B cell (primary cell): ENCODE measurements around the gene FOXN1. TPM values are rescaled to one million over a fixed set of nuclear protein-coding genes. Genes with fewer than 3 reads are reported as not detected.

ENCODE experiments used
- ATAC-seq: fragments of 200-7000 bp; cut with Tn5 transposase; one replicate; pipeline ENCODE4 v1.10.0; 2021; ENCODE audit warnings: low read depth, mild to moderate bottlenecking, moderate number of reproducible peaks, moderate library complexity
- CTCF ChIA-PET: fragments of 350-600 bp; sonication (Branson Sonifier 250); formaldehyde crosslinking; loops from one replicate; lab custom pipeline; 2021; ENCODE audit warnings: antibody characterized with exemption, inconsistent platforms; lab: Charles Lee
- POLR2A ChIA-PET: fragments of 350-600 bp; sonication (Branson Sonifier 250); formaldehyde crosslinking; loops from one replicate; lab custom pipeline; 2021; ENCODE audit warnings: antibody characterized with exemption; lab: Charles Lee
- DNase-seq: peaks from one replicate; pipeline ENCODE4 v3.0.0; 2013
- H2AFZ ChIP-seq: 2 replicates; pipeline ENCODE4 v1.6.1; 2012; ENCODE audit warnings: mild to moderate bottlenecking, low read depth, low read length; ENCODE audit not compliant: insufficient read depth, poor library complexity, severe bottlenecking
- H3K27ac ChIP-seq, 2 donors: 1 replicate in 1 of 2; 2 replicates in 1 of 2; pipeline ENCODE4 v1.5.1; 2012 to 2013; ENCODE audit warnings: low read length in 2 of 2, mild to moderate bottlenecking in 2 of 2, moderate library complexity in 1 of 2
- H3K27me3 ChIP-seq, 4 experiments: fragments of 200-600 bp in 1 of 4; sonication (generic) in 1 of 4; replicated peaks in 1 of 4; 1 replicate in 2 of 4; 2 replicates in 2 of 4; pipeline versions ENCODE4 v1.6.1 to v1.7.0; 2013 to 2016; ENCODE audit warnings: low read length in 3 of 4, mild to moderate bottlenecking in 2 of 4, mixed read lengths in 1 of 4, moderate library complexity in 1 of 4; ENCODE audit not compliant: insufficient read depth in 4 of 4, control insufficient read depth in 3 of 4; ENCODE audit errors: control extremely low read depth in 1 of 4
- H3K36me3 ChIP-seq, 2 experiments: replicated peaks in 1 of 2; 1 replicate in 1 of 2; 2 replicates in 1 of 2; pipeline versions ENCODE4 v1.6.1 to v1.7.1; 2013; ENCODE audit warnings: low read length in 1 of 2; ENCODE audit not compliant: insufficient read depth in 2 of 2, control insufficient read depth in 1 of 2; ENCODE audit errors: control extremely low read depth in 1 of 2, extremely low read depth in 1 of 2
- H3K4me1 ChIP-seq, 2 donors: fragments of 200-600 bp in 1 of 2; sonication (generic) in 1 of 2; 1 replicate in 1 of 2; 2 replicates in 1 of 2; pipeline versions ENCODE4 v1.5.1 to v1.6.1; 2013 to 2017; ENCODE audit warnings: low read length in 2 of 2; ENCODE audit not compliant: control insufficient read depth in 2 of 2, insufficient read depth in 2 of 2
- H3K4me2 ChIP-seq: replicated peaks from 2 replicates; pipeline ENCODE3; 2012; ENCODE audit warnings: mild to moderate bottlenecking, low read depth, low read length; ENCODE audit not compliant: poor library complexity, severe bottlenecking
- H3K4me3 ChIP-seq, 5 experiments: fragments of 200-600 bp in 1 of 5; sonication (generic) in 1 of 5; 1 replicate in 3 of 5; 2 replicates in 2 of 5; pipeline versions ENCODE4 v1.5.1 to v1.7.0; 2011 to 2016; ENCODE audit warnings: low read length in 4 of 5, mild to moderate bottlenecking in 4 of 5, low read depth in 2 of 5, control low read depth in 1 of 5, moderate library complexity in 1 of 5; ENCODE audit not compliant: insufficient read depth in 1 of 5; ENCODE audit errors: control extremely low read depth in 1 of 5, extremely low read depth in 1 of 5
- H3K79me2 ChIP-seq: fragments of 200-600 bp; sonication (generic); one replicate; pipeline ENCODE4 v1.6.0; 2016; ENCODE audit warnings: low read length; ENCODE audit not compliant: control insufficient read depth, insufficient read depth
- H3K9ac ChIP-seq: fragments of 200-600 bp; sonication (generic); 2 replicates; pipeline ENCODE4 v1.6.1; 2017; ENCODE audit warnings: mild to moderate bottlenecking, low read length, moderate library complexity
- H3K9me3 ChIP-seq, 3 donors: one replicate each; pipeline versions ENCODE4 v1.6.1 to v1.7.1; 2013; ENCODE audit warnings: low read length in 2 of 3; ENCODE audit not compliant: control insufficient read depth in 2 of 3, insufficient read depth in 1 of 3; ENCODE audit errors: control extremely low read depth in 1 of 3
- H4K20me1 ChIP-seq: 2 replicates; pipeline ENCODE4 v1.6.0; 2012; ENCODE audit warnings: mild to moderate bottlenecking, low read length; ENCODE audit not compliant: insufficient read depth, control insufficient read depth, poor library complexity, severe bottlenecking
- H3K27ac Mint-ChIP-seq: one replicate; pipeline ENCODE4 v1.8.0; 2021; ENCODE audit warnings: mixed read lengths
- H3K27me3 Mint-ChIP-seq: one replicate; pipeline ENCODE4 v1.8.0; 2021; ENCODE audit warnings: mixed read lengths
- H3K4me1 Mint-ChIP-seq: one replicate; pipeline ENCODE4 v1.8.0; 2021; ENCODE audit warnings: mixed read lengths
- H3K4me3 Mint-ChIP-seq: one replicate; pipeline ENCODE4 v1.8.0; 2021; ENCODE audit warnings: mixed read lengths
- H3K9me3 Mint-ChIP-seq: one replicate; pipeline ENCODE4 v1.8.0; 2022; ENCODE audit warnings: mixed read lengths; ENCODE audit not compliant: insufficient read depth
- EZH2 ChIP-seq: IDR thresholded peaks from 2 replicates; pipeline ENCODE4 v1.6.1; 2012; ENCODE audit warnings: borderline replicate concordance, low read depth, mild to moderate bottlenecking, moderate library complexity, low read length; ENCODE audit not compliant: insufficient read depth, poor library complexity, severe bottlenecking
- whole genome bisulfite sequencing: methylation state at CpG from one replicate; pipeline ENCODE4 v1.1.5; 2013; ENCODE audit warnings: missing lambda C conversion rate; ENCODE audit not compliant: insufficient coverage; 5-methylcytosine and 5-hydroxymethylcytosine counted together
- intact Hi-C: fragments of 100-400 bp; cut with micrococcal nuclease; formaldehyde crosslinking; loops from one replicate; pipeline ENCODE4 v1.10.0; 2022
- polyA plus RNA-seq: library from polyadenylated mRNA; depleted of rRNA; stranded (reverse); fragments of >200 nt; gene quantifications from 2 replicates; pipeline ENCODE4 v1.2.3, GENCODE V29; 2012
- total RNA-seq, 2 donors: library from RNA; stranded (reverse); fragments of 120-200 nt in 1 of 2; gene quantifications; 1 replicate in 1 of 2; 2 replicates in 1 of 2; pipeline versions ENCODE4 v1.2.3 to v1.2.4, GENCODE V29; 2013 to 2022
- TF ChIP-seq, protein P1 (sequence below): fragments of 200-600 bp; IDR thresholded peaks from one replicate; pipeline ENCODE4 v1.8.0; 2022; ENCODE audit warnings: antibody characterized with exemption, mild to moderate bottlenecking

The FOXN1 gene
- total and polyA plus RNA-seq, 2 donors (not counting 1 experiment from before 2014, with no cell fraction given): not detected

DNA sequence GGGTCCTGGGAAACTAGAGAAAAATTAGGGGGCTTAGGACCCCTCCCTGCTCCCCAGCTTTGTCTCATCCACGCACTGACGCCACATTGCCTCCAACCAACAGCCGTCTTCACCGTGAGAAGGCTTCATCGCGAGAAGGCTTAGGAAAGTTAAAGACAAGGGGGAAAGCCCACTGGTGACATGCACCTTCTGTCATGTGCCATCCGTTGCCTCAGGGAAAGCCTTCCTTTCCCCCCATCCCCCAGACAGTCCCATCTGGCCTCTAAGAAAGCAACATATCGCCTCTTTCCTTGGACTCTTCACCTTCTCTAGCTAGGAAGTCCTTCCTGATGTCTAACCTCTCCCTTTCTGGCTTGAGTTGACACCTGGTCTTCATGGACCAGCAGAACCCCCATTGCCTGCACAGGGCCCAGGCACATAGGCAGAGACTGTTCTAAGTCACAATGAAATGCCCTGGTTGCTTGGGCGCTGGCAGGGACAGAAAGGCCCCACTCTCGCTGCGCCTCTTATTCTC is 2.1 kb downstream of the FOXN1 start:
- CTCF ChIA-PET: no interaction called here
- WGBS: 89% methylated on average over 11 of the region's 11 CpGs
- no peak for DNase-seq
- H3K27me3 ChIP-seq: peaks cover 0 to 28% (median 5%) of the 10 kb centered on the region in 4 experiments
- no peaks in the 10 kb centered on the region for H3K9me3 Mint-ChIP-seq
- H3K27me3 Mint-ChIP-seq: peaks cover 28% of the 10 kb centered on the region
- no peak overlapping the region for H2AFZ ChIP-seq
- ATAC-seq: no peak
- H3K4me1 ChIP-seq: no peaks in the 10 kb centered on the region
- H3K9me3 ChIP-seq: no peaks in the 10 kb centered on the region
- no peaks in the 10 kb centered on the region for H3K79me2 ChIP-seq
- H3K27ac ChIP-seq: no peak overlapping the region
- intact Hi-C loops: no loop called here
- H3K36me3 ChIP-seq: no peaks in the 10 kb centered on the region
- H3K4me2 ChIP-seq: no peak overlapping the region
- no peak overlapping the region for H3K27ac Mint-ChIP-seq
- H3K4me3 ChIP-seq: no peak overlapping the region
- no peak overlapping the region for H3K9ac ChIP-seq
- TF ChIP-seq EZH2: no peak
- TF ChIP-seq, protein P1, sequence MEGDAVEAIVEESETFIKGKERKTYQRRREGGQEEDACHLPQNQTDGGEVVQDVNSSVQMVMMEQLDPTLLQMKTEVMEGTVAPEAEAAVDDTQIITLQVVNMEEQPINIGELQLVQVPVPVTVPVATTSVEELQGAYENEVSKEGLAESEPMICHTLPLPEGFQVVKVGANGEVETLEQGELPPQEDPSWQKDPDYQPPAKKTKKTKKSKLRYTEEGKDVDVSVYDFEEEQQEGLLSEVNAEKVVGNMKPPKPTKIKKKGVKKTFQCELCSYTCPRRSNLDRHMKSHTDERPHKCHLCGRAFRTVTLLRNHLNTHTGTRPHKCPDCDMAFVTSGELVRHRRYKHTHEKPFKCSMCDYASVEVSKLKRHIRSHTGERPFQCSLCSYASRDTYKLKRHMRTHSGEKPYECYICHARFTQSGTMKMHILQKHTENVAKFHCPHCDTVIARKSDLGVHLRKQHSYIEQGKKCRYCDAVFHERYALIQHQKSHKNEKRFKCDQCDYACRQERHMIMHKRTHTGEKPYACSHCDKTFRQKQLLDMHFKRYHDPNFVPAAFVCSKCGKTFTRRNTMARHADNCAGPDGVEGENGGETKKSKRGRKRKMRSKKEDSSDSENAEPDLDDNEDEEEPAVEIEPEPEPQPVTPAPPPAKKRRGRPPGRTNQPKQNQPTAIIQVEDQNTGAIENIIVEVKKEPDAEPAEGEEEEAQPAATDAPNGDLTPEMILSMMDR: no peak
- no peak overlapping the region for H3K4me3 Mint-ChIP-seq
- no peaks in the 10 kb centered on the region for H4K20me1 ChIP-seq
- POLR2A ChIA-PET: no interaction called here
- no peaks in the 10 kb centered on the region for H3K4me1 Mint-ChIP-seq

DNA sequence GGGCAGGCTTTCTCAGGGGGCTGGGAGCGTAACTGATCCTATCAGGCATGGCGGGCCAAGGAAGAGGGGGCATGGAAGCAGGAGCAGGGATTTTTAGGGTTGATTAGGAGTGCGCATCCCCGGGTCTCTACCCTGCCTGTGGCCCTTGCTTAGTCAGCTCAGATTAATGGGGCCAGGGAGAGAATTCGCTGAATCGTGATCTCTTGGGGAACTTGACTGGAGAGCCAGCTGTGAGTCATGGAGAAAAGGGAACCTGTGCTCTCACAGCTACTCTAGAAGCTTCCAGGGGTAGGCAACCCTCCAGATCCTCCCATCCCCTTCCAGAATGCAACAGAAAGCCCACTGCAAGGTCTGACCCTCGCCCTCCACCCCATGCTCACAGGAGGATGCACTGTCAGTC is 3.6 kb downstream of the FOXN1 start:
- intact Hi-C loops: no loop called here
- ChIA-PET CTCF (no interaction called here), POLR2A (no interaction called here)
- peaks cover 0 to 28% (median 5%) of the 10 kb centered on the region in 4 experiments for H3K27me3 ChIP-seq
- no peak overlapping the region for H2AFZ ChIP-seq
- no peaks in the 10 kb centered on the region for H4K20me1 ChIP-seq
- no peaks in the 10 kb centered on the region for H3K9me3 Mint-ChIP-seq
- H3K27ac Mint-ChIP-seq: no peak overlapping the region
- no peaks in the 10 kb centered on the region for H3K4me1 Mint-ChIP-seq
- H3K4me1 ChIP-seq: no peaks in the 10 kb centered on the region
- ATAC-seq (no peak), DNase-seq (no peak)
- H3K9me3 ChIP-seq: no peaks in the 10 kb centered on the region
- H3K36me3 ChIP-seq: no peaks in the 10 kb centered on the region
- no peak overlapping the region for H3K4me3 Mint-ChIP-seq
- no peak overlapping the region for H3K9ac ChIP-seq
- no peak overlapping the region for H3K27ac ChIP-seq
- H3K4me3 ChIP-seq: no peak overlapping the region
- no peak overlapping the region for H3K4me2 ChIP-seq
- no peaks in the 10 kb centered on the region for H3K79me2 ChIP-seq
- TF ChIP-seq, protein P1: no peak
- no peak for TF ChIP-seq EZH2
- 84% methylated on average over 5 of the region's 7 CpGs for WGBS
- peaks cover 33% of the 10 kb centered on the region for H3K27me3 Mint-ChIP-seq
